Stomach (tissue), 4 donors: ENCODE data around the gene RHOJ.

Experiments used
- CTCF ChIP-seq, 7 experiments: fragments of 450-650 bp in 4 of 7; fragments of 200-600 bp in 3 of 7; sonication (generic) in 3 of 7; IDR thresholded peaks; one replicate each; pipeline ENCODE4 v1.5.1; 2016 to 2019; ENCODE audit warnings: antibody characterized with exemption in 7 of 7, control low read depth in 2 of 7, mild to moderate bottlenecking in 1 of 7
- POLR2AphosphoS5 ChIP-seq, 3 donors: sonication (generic); formaldehyde crosslinking; IDR thresholded peaks; one replicate each; pipeline ENCODE4 v1.6.1; 2016; ENCODE audit warnings: antibody characterized with exemption in 3 of 3

- TF ChIP-seq CTCF (IDR thresholded peaks at IDR 0.05), result no peak
- TF ChIP-seq POLR2AphosphoS5 (IDR thresholded peaks at IDR 0.05), result no peak
Measured at GRCh38 chr14:63277591-63278183, 73.4 kb downstream of the RHOJ start.
